ENCODE results near the gene PPP2R2D. TPM values are rescaled to one million over a fixed set of nuclear protein-coding genes. Genes with fewer than 3 reads are reported as not detected.

PPP2R2D gene
- total RNA-seq, 2 experiments from 2014 or later: 31.6 to 32.3 TPM

- Mint-ChIP-seq H3K27ac (no peak overlapping the region), H3K27me3 (no peaks in the 10 kb centered on the region), H3K9me3 (no peaks in the 10 kb centered on the region), H3K36me3 (ENCODE audit: low read depth) (peaks cover 59% of the 10 kb centered on the region), H3K4me1 (ENCODE audit: low read depth) (peaks cover 5% of the 10 kb centered on the region), H3K4me3 (no peak overlapping the region)
- no peak for TF ChIP-seq CTCF (IDR thresholded peaks at IDR 0.05)
- CTCF ChIA-PET: interaction anchor here (3.6 to 4.0 kb wide), 2 partner anchors 59 to 78 kb away, joined by 22 to 33 read pairs; no protein-coding TSS in a partner anchor
- no peak for ATAC-seq
- DNase-seq: no peak
- POLR2A ChIA-PET: interaction anchor here (0.7 to 1.9 kb wide), 2 partner anchors 20 to 45 kb away, joined by 3 to 5 read pairs; partner anchors contain the start of gene PPP2R2D
- intact Hi-C loops (cut with micrococcal nuclease): loop anchor here (10.0 kb wide), 1 partner anchor 60 kb away; no protein-coding TSS in a partner anchor
Measured at GRCh38 chr10:131944976-131945695, 44.3 kb downstream of the PPP2R2D start.

- DNase-seq (no peak), ATAC-seq (no peak)
- Mint-ChIP-seq H3K9me3 (no peaks in the 10 kb centered on the region), H3K36me3 (ENCODE audit: low read depth) (peaks cover 59% of the 10 kb centered on the region), H3K4me3 (no peak overlapping the region), H3K4me1 (ENCODE audit: low read depth) (peaks cover 5% of the 10 kb centered on the region), H3K27ac (no peak overlapping the region), H3K27me3 (no peaks in the 10 kb centered on the region)
- CTCF ChIA-PET: no interaction called here
- intact Hi-C loops (cut with micrococcal nuclease): loop anchor here (10.0 kb wide), 1 partner anchor 62 kb away; no protein-coding TSS in a partner anchor
- POLR2A ChIA-PET: no interaction called here
- no peak for TF ChIP-seq CTCF (IDR thresholded peaks at IDR 0.05)
Measured at GRCh38 chr10:131946321-131946751, 45.5 kb downstream of the PPP2R2D start.

- POLR2A ChIA-PET: interaction anchor here (1.1 kb wide), 1 partner anchor 19 kb away, joined by 3 read pairs; no protein-coding TSS in a partner anchor
- peaks cover 5% of the 10 kb centered on the region for H3K4me1 Mint-ChIP-seq (ENCODE audit: low read depth)
- intact Hi-C loops (cut with micrococcal nuclease): loop anchor here (10.0 kb wide), 1 partner anchor 62 kb away; no protein-coding TSS in a partner anchor
- peaks cover 57% of the 10 kb centered on the region for H3K36me3 Mint-ChIP-seq (ENCODE audit: low read depth)
- H3K27ac Mint-ChIP-seq: no peak overlapping the region
- TF ChIP-seq CTCF (IDR thresholded peaks at IDR 0.05): no peak
- CTCF ChIA-PET: interaction anchor here (1.5 kb wide), 1 partner anchor 61 kb away, joined by 7 read pairs; no protein-coding TSS in a partner anchor
- no peaks in the 10 kb centered on the region for H3K27me3 Mint-ChIP-seq
- no peaks in the 10 kb centered on the region for H3K9me3 Mint-ChIP-seq
- ATAC-seq (no peak), DNase-seq (no peak)
- H3K4me3 Mint-ChIP-seq: no peak overlapping the region
Measured at GRCh38 chr10:131946880-131947279, 46.1 kb downstream of the PPP2R2D start.

- Mint-ChIP-seq H3K36me3 (ENCODE audit: low read depth) (peaks cover 51% of the 10 kb centered on the region), H3K9me3 (no peaks in the 10 kb centered on the region), H3K4me3 (no peak overlapping the region), H3K27ac (peak overlapping the region; percentile 38), H3K4me1 (ENCODE audit: low read depth) (no peaks in the 10 kb centered on the region), H3K27me3 (no peaks in the 10 kb centered on the region)
- POLR2A ChIA-PET: interaction anchor here (1.1 to 1.2 kb wide), 2 partner anchors 18 to 21 kb away, joined by 3 to 4 read pairs; no protein-coding TSS in a partner anchor
- DNase-seq (no peak), ATAC-seq (no peak)
- TF ChIP-seq CTCF (IDR thresholded peaks at IDR 0.05): no peak
- intact Hi-C loops (cut with micrococcal nuclease): loop anchor here (10.0 kb wide), 1 partner anchor 63 kb away; no protein-coding TSS in a partner anchor
- CTCF ChIA-PET: interaction anchor here (0.8 to 1.5 kb wide), 2 partner anchors 62 to 75 kb away, joined by 3 to 7 read pairs; no protein-coding TSS in a partner anchor
Measured at GRCh38 chr10:131947631-131948347, 47.0 kb downstream of the PPP2R2D start.

Measured in activated CD8-positive, alpha-beta T cell treated with anti-CD3 and anti-CD28 coated beads for 36 hours (primary cell).